LNCAP (cell line): ENCODE results near the gene R3HDML.

Experiments
- TF ChIP-seq, protein P1 (sequence below): fragments of 450-650 bp; IDR thresholded peaks from 2 replicates; pipeline ENCODE4 v1.5.1; 2017; ENCODE audit warnings: mild to moderate bottlenecking

R3HDML gene

DNA sequence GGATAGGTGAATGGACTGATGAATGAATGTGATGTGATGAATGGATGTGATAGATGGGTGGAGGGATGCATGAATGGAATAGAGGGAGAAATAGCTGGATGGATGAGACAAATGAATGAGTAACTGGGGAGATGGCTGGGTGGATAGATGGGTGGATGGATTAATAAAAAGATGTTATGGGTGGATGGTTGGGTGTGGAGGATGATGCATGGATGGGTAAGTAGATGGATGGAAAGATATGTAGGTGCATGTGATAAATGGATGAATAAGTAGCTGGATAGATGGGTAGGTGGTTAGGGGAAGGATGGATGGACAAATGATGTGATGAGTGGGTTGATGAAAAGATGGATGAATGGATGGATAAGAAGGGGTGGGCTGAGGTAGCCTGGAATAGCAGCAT is 23.4 kb downstream of the R3HDML start:
- TF ChIP-seq, protein P1, sequence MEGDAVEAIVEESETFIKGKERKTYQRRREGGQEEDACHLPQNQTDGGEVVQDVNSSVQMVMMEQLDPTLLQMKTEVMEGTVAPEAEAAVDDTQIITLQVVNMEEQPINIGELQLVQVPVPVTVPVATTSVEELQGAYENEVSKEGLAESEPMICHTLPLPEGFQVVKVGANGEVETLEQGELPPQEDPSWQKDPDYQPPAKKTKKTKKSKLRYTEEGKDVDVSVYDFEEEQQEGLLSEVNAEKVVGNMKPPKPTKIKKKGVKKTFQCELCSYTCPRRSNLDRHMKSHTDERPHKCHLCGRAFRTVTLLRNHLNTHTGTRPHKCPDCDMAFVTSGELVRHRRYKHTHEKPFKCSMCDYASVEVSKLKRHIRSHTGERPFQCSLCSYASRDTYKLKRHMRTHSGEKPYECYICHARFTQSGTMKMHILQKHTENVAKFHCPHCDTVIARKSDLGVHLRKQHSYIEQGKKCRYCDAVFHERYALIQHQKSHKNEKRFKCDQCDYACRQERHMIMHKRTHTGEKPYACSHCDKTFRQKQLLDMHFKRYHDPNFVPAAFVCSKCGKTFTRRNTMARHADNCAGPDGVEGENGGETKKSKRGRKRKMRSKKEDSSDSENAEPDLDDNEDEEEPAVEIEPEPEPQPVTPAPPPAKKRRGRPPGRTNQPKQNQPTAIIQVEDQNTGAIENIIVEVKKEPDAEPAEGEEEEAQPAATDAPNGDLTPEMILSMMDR, result no peak

DNA sequence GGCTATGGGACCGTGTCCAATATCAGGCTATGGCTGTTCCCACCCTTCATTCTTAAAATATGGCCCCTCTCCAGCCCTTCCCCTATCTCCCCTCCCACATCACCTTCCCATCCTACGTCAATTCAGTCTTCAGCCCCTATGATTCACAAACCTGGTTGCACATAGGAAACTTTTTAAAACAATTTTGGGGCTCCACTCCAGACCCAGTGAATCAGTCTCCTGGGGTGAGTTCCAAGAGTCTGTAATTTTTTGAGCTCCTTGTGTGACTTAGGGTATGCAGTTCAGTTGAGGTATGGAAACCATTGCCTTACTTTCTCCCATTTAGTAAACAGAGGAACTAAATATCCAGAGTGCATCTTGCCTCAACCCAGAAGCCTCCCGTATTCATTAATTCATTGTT is 24.2 kb downstream of the R3HDML start:
- TF ChIP-seq, protein P1, result no peak

DNA sequence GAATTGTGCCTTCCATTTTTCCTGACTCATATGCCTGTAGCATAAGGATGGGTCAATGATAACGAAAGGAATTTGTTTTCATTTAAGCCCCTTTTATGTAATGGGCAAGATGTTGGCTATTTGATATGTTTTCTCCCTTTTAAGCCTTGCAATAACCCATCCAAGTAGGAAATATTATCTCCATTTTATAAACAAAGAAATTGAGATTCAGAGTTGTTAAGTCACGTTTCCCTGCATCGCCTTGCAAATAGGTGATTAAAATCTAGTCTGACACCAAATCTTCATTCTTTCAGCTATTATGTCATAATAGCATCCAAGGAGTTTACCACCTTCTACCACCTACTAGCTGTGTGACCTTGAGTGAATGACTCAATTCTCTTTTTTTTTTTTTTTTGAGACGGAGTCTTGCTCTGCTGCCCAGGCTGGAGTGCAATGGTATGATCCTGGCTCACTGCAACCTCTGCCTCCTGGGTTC is 25.7 kb downstream of the R3HDML start:
- TF ChIP-seq, protein P1, result no peak

DNA sequence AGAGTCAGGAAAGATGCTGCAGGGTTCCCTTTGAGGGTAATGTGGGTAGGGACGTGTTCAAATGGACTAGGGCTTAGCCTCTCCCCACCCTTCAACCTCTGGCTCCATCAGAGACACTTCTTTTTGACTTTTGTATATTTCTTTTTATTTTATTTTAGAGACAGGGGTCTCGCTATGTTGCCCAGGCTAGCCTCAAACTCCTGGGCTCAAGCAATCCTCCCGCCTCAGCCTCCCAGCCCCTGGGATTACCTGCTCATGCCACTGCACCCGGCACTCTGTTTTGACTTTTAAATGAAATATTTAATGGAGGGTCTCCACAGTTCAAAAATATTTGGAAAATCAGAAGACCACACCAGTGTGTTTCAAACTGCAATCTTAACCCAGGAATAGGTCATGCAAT is 27.2 kb downstream of the R3HDML start:
- TF ChIP-seq, protein P1, result no peak

DNA sequence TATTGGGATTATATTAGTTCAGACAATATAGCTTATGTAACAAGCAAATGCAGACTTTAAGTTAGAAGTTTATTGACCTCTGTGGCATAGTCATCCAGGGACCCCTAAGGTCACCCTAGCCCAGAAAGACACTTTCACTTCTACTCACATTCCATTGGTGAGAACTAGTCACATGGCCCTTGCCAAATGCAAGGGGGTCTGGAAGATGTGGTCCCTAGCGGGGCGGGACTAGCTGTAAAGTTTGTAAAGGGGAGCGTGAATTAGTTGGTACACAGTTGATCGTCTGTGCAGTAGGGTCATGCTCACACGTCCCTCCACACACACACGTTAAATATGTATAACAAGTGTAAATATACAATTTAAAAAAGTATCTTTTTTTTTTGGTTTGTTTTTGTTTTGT is 27.9 kb downstream of the R3HDML start:
- TF ChIP-seq, protein P1, result no peak

DNA sequence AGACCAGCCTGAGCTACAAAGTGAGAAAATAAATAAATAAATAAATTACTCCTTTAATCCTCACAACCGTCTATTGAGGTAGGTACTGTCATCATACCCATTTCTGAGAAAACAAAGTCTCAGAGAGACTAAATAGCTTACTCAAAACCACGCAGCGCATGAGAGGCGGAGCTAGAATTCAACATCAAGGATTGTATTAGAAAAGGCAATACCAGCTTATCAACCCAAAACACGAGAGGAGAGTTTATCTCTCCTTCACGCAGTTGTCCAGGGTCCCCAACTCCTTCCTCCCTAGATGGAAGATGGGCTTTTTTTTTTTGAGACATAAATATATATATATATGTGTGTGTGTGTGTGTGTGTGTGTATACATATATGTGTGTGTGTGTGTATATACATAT is 30.9 kb downstream of the R3HDML start:
- TF ChIP-seq, protein P1, result no peak

DNA sequence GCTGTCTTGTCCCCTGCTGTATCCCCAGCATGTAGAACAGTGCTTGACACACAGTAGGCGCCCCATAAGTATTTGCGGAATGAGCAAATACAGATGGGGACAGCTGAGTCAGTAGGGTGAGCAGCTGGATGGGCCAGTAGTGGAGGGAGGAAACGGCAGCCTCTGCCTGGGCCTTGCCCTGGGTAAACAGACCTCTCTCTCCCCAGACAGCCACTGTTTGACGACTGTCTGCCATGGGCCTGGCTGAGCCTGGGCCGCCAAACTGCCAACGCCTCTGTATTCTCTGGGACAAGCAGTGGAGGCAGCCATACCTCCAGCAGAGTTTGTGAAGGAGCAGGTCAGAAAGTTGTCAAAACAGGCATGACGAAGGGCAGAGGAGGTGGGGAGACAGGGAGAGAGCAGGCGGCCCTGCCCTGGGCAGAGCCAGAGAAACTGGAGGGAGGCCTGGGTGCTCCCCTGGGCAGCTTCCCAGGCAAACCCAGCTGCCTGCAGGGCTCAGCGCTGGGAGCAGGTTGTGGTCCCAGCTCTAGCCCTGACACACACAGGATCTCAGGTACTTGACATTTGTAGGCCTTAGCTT is 33.9 kb downstream of the R3HDML start:
- TF ChIP-seq, protein P1, result no peak

DNA sequence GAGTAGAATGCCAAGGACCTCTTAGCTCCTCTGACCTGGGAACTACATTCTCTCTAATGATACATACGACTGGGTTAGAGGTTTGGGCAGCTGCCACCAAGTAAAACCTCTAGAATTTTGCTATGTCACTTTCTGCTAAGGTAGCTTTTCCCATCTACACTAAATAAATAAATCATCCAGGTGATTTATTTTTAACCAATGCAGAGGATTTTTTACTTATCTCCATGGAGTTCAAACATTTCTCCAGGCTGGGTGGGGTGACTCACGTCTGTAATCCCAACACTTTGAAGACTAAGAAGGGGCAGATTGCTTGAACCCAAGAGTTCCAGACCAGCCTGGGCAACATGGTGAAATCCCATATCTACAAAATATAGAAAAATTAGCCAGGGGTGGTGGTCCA is 45.8 kb downstream of the R3HDML start:
- TF ChIP-seq, protein P1, result no peak
